NCI-H1436 treated with DMSO at 0.1 percent for 48 hours (cell line): ENCODE measurements around the gene PATL2.
"Not testable (repeated sequence)": the region's sequence is repeated elsewhere in the genome, so short reads cannot be mapped to it uniquely, and the experiment has no call there.

Source experiments
- DNase-seq: peaks from one replicate; lab custom pipeline; 2025; lab: John Stamatoyannopoulos, UW

The PATL2 gene

GRCh38 chr15:44647036-44647435 lies 64.1 kb downstream of the PATL2 start:
- DNase-seq, result no peak

- no peak for DNase-seq
These were observed 64.7 kb downstream of the PATL2 start for GRCh38 chr15:44646460-44646859.

- DNase-seq, result no peak
These were observed 69.5 kb downstream of the PATL2 start for GRCh38 chr15:44641651-44642050.

- DNase-seq, result no peak
These were observed 74.1 kb downstream of the PATL2 start for GRCh38 chr15:44636976-44637375.

GRCh38 chr15:44633603-44634002 lies 77.5 kb downstream of the PATL2 start:
- no peak for DNase-seq

GRCh38 chr15:44625286-44625685 lies 85.8 kb downstream of the PATL2 start:
- not testable (repeated sequence) for DNase-seq

- DNase-seq, result no peak
These were observed 87.9 kb downstream of the PATL2 start for GRCh38 chr15:44623178-44623577.

GRCh38 chr15:44620081-44620480 lies 91.0 kb downstream of the PATL2 start:
- DNase-seq, result no peak

- no peak for DNase-seq
These were observed 94.1 kb downstream of the PATL2 start for GRCh38 chr15:44616974-44617373.
